ENCODE measurements around the gene MYBL2.

Gene MYBL2

GRCh38 chr20:43716757-43717615 lies 50.1 kb downstream of the MYBL2 start:
- Histone ChIP-seq H3K36me3 (ENCODE audit: control insufficient read depth in 2 of 2, insufficient read depth in 1 of 2, low read length in 2 of 2) (peaks cover 0 to 55% of the 10 kb centered on the region in 2 experiments; a peak in 2 of 3 replicates), H3K4me3 (ENCODE audit: low read depth, low read length) (no peak overlapping the region), H3K4me1 (ENCODE audit: control insufficient read depth, insufficient read depth, low read length) (no peaks in the 10 kb centered on the region), H3K9me3 (ENCODE audit: control insufficient read depth, insufficient read depth, low read depth, low read length) (no peaks in the 10 kb centered on the region), H3K27ac (ENCODE audit: extremely low read depth, low read depth, low read length) (no peak overlapping the region)
- no peak for TF ChIP-seq ZNF629 (tag by site-specific recombination; IDR thresholded peaks at IDR 0.05)
- TF ChIP-seq ZNF621 (tag by site-specific recombination; IDR thresholded peaks at IDR 0.05) = no peak
- TF ChIP-seq ZNF558 (tag by site-specific recombination; IDR thresholded peaks at IDR 0.05) = no peak
- TF ChIP-seq SP7 (tag by site-specific recombination; IDR thresholded peaks at IDR 0.05) = peak; percentile 13; the same call in 1 of the 2 replicates
- TF ChIP-seq ZNF433 (tag by site-specific recombination; IDR thresholded peaks at IDR 0.05; ENCODE audit: low read depth) = no peak
- TF ChIP-seq KLF9 (tag by site-specific recombination; IDR thresholded peaks at IDR 0.05; ENCODE audit: low read depth) = peak; percentile 13; the same call in 1 of the 2 replicates
- CTCF ChIA-PET = interaction anchor here (0.6 to 1.8 kb wide), 3 partner anchors 10 to 238 kb away, joined by 3 to 7 read pairs (median 3); no protein-coding TSS in a partner anchor
- POLR2A ChIA-PET = no interaction called here

- TF ChIP-seq ZNF580 (tag by site-specific recombination; IDR thresholded peaks at IDR 0.05) (no peak), ZNF280D (tag by site-specific recombination; IDR thresholded peaks at IDR 0.05) (no peak), ZNF677 (tag by site-specific recombination; IDR thresholded peaks at IDR 0.05) (no peak), ZNF426 (tag by site-specific recombination; IDR thresholded peaks at IDR 0.05) (no peak), ZNF654 (tag by site-specific recombination; IDR thresholded peaks at IDR 0.05; ENCODE audit: low read depth) (no peak), ZNF391 (tag by site-specific recombination; IDR thresholded peaks at IDR 0.05; ENCODE audit: borderline replicate concordance, low read depth) (no peak), ZNF660 (tag by site-specific recombination; IDR thresholded peaks at IDR 0.05) (no peak), REST (tag by site-specific recombination; IDR thresholded peaks at IDR 0.05) (no peak), ZNF600 (tag by site-specific recombination; IDR thresholded peaks at IDR 0.05) (no peak), ZNF223 (tag by site-specific recombination; IDR thresholded peaks at IDR 0.05) (no peak), ZNF837 (tag by site-specific recombination; IDR thresholded peaks at IDR 0.05) (no peak), ZNF549 (tag by site-specific recombination; IDR thresholded peaks at IDR 0.05) (no peak)
- peaks cover 0 to 49% of the 10 kb centered on the region in 2 experiments; a peak in 2 of 3 replicates for H3K36me3 ChIP-seq (ENCODE audit: control insufficient read depth in 2 of 2, insufficient read depth in 1 of 2, low read length in 2 of 2)
- CTCF ChIA-PET = interaction anchor here (0.6 to 1.8 kb wide), 4 partner anchors 11 to 237 kb away, joined by 3 to 7 read pairs (median 4); no protein-coding TSS in a partner anchor
Measured at GRCh38 chr20:43717616-43717995, 50.7 kb downstream of the MYBL2 start.

More at GRCh38 chr20:43717616-43717995, 50.7 kb downstream of the MYBL2 start:
- H3K27ac ChIP-seq (ENCODE audit: extremely low read depth, low read depth, low read length) = no peak overlapping the region
- POLR2A ChIA-PET = no interaction called here
- H3K4me1 ChIP-seq (ENCODE audit: control insufficient read depth, insufficient read depth, low read length) = no peaks in the 10 kb centered on the region
- H3K4me3 ChIP-seq (ENCODE audit: low read depth, low read length) = no peak overlapping the region
- no peaks in the 10 kb centered on the region for H3K9me3 ChIP-seq (ENCODE audit: control insufficient read depth, insufficient read depth, low read depth, low read length)
